SK-N-DZ (cell line): Measurements from ENCODE around the gene CCR5.

Source experiments
- DNase-seq: peaks from one replicate; pipeline ENCODE4 v3.0.0-alpha.2; 2015; ENCODE audit warnings: low spot score

The CCR5 gene

DNA sequence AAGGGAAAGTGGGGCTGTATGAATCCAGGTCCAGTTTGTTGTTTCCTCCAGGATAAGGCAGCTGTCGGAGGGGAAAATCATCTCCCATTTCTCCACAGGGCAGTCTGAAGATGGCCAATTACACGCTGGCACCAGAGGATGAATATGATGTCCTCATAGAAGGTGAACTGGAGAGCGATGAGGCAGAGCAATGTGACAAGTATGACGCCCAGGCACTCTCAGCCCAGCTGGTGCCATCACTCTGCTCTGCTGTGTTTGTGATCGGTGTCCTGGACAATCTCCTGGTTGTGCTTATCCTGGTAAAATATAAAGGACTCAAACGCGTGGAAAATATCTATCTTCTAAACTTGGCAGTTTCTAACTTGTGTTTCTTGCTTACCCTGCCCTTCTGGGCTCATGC is 37.2 kb downstream of the CCR5 start:
- DNase-seq, result no peak

DNA sequence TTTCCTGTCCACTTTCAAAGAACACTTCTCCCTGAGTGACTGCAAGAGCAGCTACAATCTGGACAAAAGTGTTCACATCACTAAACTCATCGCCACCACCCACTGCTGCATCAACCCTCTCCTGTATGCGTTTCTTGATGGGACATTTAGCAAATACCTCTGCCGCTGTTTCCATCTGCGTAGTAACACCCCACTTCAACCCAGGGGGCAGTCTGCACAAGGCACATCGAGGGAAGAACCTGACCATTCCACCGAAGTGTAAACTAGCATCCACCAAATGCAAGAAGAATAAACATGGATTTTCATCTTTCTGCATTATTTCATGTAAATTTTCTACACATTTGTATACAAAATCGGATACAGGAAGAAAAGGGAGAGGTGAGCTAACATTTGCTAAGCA is 38.1 kb downstream of the CCR5 start:
- DNase-seq, result no peak

DNA sequence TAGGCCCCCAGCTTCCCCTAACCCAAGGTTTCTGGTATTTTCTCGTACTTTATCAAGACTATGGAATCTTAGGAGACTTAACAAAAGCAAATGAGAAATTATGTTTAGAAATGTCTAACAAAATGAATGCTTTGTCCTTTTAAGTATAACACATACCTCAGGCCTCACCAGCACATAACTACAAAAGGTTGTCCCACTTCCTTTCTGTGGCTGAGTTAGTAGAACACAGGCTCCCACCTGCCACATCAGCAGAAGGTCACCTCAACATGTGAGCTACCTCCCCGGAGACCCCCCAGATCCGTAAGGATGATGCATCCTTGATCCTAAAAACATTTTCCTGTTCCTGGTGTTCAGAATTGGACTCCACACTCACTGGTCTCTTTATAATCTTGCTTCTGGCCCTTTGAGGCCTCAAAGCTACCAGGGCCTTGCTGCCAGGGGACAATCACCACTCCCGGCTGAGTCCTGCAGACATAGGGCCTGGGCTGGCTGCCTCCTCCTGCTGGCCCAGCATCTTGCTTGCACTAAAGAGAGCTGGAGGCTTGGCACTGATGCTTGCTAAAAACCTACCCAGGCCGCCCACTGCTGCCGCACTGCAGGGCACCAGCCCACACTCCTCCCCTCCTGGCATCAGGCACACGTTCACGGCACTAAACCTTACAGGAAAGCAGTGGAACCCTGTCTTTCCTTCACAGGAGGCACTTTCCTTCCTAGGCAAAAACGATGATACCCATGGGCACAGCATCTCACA is 39.2 kb downstream of the CCR5 start:
- no peak for DNase-seq

DNA sequence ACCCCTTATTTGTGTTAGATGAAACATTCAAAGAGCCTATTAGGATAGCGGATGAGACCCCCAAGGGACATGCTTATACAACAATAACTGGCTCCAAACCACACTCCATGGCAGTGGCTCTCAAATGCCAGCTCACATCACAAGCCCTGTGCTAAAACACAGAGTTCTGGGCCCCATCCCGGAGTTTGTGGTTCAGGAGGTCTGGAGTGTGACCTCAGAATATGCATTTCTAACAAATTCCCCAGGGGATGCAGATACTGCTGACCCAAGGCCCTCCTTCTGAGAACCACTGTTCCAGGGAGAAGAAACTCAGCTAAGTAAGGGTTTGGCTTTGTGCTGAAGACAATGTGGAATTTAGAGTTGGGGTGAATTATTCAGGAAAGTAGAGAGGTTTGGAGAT is 39.9 kb downstream of the CCR5 start:
- no peak for DNase-seq

DNA sequence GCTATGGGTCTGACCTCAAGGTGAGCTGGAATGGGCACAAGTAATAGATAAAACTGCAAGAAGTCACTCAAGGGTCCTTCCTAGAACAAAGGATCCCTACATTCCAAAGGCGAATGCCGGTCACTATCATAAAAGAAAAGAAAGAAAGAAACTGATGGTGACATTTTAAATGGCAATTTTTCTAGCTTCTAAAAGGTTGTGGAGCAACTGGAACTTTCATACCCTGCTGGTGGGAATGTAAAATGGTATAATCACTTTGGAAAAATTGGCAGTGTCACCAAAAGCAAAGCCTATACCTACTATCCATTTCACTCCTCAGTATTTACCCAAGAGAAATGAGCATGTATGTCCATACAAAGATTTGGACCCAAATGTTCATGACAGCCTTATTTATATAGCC is 40.5 kb downstream of the CCR5 start:
- DNase-seq, result no peak

DNA sequence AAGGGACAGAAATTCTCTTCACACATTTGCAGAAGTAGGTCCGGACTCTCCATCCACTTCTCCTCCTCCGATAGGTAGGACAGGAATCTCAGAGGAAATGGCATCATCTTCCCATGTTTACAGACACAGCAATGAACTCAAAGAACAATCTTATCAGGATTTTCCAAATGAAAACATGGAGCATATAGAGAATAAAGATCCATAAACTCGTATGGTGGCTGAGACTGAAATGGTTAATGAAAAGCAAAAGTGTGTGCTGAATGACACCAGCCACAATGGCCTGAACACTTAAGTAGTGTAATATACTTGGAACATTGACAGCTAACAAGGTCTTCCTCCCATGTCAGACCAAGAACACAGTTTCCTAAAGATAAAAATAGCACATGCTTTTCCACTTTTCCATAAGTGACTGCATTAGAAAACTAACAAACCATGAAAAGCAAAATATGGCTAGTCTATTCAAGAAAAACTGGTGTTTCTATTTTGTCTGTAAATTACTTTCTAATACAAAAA is 42.1 kb downstream of the CCR5 start:
- no peak for DNase-seq

DNA sequence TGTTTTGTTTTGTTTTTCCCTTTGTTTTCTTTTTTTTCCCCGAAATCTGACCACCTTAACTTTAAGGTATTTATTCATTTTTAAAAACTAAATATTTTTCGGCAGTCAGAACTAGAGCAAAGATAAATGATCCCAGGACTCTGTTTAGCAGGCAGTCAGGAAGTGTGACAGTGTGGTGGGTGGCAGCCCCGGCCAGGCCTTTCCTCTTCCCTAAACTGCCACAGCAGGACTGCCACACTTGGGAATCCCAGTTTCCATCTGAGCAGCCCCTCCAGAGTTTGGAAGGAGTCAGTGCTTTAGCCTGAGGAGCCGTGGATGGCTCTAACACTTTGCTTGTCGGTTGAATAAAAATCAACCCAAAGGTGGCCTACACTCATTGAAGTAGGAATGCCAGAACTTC is 43.2 kb downstream of the CCR5 start:
- no peak for DNase-seq

DNA sequence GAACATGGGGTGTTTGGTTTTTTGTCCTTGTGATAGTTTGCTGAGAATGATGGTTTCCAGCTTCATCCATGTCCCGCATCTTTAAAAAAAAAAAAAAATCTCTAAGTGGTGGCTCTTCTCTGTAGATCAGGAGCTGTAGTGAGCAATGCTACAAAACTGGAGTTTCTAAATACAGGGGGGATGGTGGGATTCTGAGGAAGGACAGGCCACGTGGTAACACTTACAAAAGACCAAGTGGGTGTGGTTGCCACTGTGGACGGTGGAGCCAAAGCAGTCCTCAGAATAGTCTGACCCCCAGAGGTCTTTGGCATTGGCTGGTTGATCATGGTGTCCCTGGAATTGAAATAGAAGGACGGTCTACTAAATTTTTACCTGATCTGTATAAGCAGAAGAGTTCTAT is 44.0 kb downstream of the CCR5 start:
- no peak for DNase-seq

DNA sequence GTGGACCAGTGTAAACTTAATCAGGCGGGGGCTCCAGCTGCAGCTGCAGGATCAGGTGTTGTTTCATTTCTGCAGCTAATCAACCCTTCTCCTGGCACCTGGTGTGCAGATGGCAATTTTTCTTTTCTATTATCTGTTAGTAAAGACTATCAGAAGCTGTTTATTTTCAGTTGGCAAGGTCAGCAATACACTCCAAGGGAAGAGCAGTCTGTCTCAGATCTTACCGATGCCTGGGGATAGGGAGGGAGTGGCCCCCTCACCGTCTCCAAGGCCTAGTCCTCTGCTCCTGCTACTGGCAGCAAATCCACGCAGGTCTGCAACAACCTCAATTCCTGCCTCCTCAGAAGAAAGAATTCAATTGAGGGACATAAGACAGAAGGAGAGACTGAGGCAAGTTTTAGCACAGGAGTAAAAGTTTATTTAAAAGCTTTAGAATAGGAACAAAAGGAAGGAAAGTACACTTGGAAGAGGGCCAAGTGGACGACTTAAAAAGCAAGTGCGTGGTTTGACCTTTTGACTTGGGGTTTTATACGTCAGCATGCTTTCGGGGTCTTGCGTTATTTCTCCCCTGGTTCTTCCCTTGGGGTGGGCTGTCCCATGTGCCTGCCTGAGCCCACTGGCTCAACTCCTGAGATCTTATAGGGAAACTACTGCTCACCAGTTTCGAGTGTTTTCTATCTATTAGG is 45.5 kb downstream of the CCR5 start:
- no peak for DNase-seq

DNA sequence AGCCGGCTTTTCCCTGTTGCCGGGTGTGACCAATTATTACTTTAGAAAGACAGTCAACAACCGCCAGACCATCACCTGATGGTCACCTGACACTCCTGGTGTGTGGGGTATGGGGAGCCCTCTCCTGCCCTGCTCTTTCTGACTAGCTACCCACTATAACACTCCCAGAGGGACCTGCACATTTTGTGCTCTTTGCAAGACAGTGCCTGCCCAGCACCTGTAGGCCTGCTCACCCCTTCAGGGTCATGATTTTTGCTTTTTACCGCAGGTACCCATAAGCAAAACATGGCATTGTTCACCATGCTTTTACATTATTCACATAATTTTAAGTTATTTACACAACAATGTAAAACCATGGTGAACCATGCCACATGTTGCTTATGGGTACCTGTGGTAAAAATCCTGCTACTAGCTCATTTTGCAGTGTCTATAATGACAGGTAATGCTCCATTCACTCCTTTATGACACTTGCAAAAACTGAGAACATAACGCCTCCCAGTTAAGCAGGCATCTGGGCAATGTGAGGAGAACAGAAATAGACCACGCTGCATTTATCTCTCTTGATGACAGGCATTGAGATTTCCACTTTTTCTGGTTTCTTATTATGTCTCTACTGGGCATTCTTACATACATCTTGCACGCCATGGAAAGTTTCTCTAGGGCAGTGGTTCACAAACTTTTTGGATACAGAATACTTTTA is 46.2 kb downstream of the CCR5 start:
- no peak for DNase-seq

DNA sequence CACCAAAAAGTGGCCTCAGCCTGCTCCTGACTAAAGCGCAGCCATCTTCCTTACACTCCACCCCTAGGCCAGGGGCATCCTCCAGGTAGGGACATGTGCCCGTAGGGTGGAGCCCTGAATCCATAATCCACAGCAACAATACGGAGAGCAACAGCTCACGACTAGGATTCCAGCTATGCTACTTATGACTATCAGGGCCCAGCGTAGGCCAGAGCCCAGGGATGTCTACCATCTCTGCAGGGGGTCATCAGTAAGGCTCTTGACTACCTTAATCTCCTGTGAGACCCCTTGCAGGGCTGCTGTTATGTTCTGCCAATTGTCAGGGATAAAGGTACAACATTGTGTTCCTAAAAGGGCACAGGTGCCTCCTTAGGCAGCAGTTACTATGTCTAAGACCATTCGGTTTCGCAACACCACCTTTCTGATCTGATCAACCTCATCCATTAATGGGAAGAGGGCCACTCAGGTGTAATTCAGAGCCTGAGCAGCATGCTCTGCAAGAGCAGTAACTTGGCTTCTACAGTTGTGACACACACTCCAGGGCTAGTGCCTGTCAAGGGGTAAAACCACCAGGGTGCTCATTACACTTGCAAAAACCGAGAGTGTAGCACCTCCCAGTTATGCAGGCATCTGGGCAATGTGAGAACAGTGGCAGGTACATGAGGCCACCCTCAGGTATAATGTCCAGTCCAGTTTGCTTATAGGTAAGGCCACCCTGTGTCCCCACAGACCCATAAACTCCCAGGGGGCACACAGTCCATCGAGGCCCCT is 47.3 kb downstream of the CCR5 start:
- no peak for DNase-seq

DNA sequence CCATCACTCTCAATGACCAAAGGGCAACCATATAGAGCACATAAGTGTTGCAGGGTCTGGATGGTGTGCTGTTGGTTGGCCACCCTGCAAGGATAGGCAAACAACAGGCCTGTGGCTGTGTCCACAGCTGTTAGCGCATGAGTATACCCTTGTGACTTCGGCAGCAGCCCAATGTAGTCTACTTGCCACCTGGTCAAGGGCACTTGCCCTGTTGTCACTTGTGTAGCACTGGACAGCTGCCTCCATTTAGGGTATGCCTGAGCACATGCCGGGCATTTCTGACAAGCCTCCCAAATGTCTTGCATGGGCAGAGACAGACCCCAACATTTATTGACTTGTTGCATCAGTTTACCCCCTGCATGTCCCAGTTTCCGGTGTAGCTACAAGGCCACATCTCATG is 49.1 kb downstream of the CCR5 start:
- DNase-seq, result no peak

DNA sequence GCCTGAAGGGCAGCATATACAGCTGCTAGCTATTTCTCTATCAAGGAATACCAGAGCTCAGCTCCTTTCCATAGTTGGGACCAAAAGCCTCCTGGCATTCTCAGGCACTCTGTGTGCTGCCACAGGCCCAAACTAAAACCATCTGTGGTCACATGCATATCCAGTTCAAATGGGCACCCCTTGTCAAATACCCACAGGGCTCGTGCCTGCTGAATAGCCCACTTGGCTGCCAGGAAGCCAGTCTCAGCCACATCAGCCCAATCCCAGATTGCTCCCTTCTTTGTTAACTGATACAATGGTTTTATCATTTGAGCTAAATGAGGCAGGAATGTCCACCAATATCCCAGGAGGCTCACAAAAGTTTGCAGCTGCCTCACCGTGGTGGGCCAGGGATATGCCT is 50.2 kb downstream of the CCR5 start:
- DNase-seq, result no peak

DNA sequence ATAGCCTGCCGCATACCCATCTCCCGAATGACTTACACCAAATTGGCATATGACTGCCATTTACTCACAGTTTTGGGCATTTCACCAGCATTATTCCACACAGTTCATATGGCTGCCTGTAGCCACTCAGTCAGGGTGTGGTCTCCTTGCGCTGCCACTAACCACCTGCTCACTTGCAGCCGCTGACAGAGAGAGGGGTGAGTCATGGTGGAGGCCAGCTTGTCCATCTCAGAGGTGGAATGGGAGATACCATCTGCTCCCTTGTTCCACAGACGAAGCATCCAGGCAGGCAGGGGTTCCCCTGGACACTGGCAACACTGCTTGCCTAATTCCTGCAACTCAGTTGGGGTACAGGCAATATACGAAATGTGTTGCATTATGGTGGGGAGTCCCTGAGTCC is 51.9 kb downstream of the CCR5 start:
- no peak for DNase-seq

DNA sequence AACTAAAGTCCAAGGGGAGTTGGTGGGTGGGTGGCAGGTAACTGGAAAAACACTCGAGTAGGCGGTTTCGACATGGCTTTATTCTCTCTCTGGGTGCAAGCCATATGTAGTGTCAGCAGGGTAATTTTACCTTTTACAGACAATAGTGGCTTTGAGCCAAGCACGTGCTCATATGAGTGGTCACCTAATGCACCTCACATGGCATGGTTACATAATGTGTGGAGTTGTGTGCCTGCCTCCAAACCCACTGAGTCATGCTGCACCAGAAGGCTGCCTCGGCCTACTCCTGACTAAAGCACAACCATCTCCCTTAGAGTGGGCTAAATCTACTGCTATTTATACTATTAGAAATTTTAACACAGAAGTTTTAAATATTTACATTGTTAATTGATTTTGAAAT is 52.8 kb downstream of the CCR5 start:
- DNase-seq, result no peak
